HG03378 (cell line): ENCODE data around the gene MACROD2.
A peak's percentile ranks its signal among the peaks of the same experiment; 100 is the strongest.
"Not testable (repeated sequence)": the region's sequence is repeated elsewhere in the genome, so short reads cannot be mapped to it uniquely, and the experiment has no call there.

ENCODE experiments used
- ATAC-seq: cut with Tn5 transposase; IDR thresholded peaks from one replicate; pipeline ENCODE4 v1.9.1; 2021; ENCODE audit warnings: mild to moderate bottlenecking, moderate library complexity; ENCODE audit not compliant: unreplicated experiment

The MACROD2 gene

DNA sequence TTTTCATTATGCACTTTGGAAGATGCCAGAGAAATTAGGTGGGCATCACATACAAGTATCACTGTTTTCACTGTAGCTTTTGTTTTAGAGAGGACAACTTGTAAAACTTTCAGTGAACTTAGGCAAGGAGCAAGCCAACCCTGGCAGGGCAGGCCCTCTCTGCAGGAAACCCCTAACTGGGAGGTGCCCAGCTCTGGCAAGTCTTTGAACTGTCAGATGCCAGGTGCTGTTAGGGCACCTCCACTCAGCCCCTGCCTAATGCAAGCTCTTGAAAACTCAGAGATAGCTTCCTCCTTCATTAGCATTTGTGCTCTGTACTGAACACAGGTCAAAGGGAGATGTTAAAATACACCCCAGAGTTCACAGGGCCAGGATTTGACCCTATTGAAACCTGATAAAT lies 1116.3 kb downstream of the MACROD2 start:
- ATAC-seq, result no peak

DNA sequence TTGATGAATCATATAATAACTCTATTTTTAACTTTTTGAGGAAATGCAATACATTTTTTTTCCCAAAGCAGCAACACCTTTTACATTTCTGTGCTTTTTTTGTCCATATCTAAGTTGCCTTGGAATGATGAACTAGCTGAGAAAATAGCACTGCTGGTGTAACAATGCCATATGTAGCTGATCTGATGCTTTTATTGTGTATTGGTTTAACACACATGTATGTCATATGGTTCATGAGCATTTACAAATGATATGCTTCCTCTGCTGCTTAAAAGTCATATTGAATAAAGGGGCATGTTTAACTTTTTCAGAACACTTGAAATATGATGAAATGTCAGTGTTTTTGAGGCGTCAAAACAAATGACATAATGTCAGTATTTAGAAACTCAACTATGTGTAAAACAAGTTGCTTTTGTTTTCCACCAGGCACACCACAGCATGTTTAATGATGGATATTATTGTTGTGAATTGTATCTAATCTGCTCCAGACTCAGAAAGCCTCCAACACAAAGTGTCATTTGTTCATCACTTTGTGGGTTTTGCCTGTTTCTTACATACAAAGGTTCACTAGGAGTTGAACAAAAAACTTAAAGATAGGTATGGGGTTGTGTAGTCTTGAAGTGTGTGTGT lies 1117.9 kb downstream of the MACROD2 start:
- ATAC-seq, result no peak

DNA sequence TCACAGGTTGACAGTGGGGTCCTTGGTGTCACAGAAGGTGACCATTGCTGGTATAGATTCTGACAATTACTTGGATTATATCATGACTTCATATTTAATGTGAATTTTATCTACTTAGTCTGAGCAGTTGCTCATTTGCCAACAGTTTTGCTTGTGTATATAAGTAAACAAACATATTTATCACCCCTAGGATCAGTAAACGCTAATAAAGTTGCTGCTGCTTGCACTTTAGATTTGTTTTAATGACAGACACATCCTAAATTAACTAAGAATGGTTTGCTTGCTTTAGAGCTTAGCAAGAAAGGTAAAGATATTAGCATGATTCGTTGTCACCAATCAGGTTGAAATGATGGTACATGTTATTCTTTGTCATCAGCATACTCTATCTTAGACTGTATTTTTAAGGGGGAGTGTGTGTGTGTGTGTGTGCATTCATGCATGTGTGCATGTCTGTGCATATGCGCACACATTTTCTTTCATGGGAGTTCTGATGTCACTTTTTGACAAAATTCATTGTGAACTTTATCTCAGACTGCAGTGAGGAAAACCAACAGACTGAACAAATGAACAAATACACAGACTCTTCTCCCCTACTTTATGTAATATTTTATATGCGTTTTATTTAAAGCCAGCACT lies 1124.7 kb downstream of the MACROD2 start:
- ATAC-seq, result no peak

DNA sequence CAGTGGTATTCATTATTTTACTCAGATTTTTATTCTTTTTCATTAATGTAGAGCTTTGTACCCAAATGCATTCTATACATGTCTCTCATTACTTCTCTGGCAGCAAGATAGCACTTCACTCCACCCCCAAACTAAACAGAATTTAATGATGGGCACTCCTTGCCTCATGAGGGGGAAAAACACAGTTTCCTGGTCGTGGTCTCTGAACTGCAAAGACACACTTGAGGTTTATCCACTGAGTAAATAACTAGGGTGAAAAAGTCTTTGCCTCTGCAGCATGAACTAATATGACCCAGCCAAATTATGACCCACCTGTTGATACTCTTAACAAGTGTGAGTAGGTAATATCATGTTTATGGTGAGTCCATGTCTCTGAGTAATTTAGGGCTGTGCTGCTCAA lies 1127.3 kb downstream of the MACROD2 start:
- no peak for ATAC-seq

DNA sequence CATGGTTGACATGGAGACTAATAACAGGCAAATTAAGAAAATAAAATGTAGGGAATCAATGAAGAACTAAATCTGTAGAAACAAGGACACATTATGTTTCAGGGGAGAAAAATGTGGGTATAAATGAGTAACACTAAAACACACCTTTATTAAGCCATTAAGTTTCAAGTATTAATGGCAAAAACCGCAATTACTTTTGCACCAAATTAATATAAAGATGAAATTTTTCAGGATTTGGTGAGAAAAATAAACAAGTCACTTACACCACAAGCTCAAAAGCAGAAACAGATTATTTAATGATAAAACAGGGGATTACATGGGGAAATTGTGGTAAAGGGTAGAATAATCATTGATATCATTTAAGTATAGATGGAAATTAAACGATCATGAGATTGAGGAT lies 1135.9 kb downstream of the MACROD2 start:
- no peak for ATAC-seq

DNA sequence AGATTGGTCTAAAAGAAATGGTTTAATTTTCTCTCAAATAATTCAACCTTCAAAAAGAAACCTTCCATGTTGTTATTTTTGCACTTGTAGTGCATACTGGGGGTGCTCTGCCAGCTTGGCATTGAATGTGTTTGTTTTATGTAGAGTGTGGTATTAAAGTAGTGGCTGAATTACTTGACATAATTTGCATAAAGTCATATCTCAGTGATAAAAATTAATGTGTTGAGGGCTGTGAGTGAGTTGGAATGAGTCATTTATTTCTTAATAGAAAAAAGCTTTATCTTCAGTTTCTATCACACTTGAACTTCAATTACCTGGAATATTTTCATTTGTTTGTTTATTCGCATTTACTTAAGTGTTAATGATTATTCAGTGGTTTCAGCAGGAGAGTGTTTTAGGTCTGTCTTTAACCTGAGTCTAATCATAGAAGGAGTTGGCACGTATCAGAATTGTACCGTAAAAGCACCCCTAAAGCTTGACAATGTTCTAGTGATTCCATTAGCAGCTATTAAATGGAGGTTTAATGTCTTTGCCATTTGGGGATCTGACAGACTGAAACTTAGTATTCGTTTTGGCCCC lies 1143.3 kb downstream of the MACROD2 start:
- ATAC-seq, result no peak

DNA sequence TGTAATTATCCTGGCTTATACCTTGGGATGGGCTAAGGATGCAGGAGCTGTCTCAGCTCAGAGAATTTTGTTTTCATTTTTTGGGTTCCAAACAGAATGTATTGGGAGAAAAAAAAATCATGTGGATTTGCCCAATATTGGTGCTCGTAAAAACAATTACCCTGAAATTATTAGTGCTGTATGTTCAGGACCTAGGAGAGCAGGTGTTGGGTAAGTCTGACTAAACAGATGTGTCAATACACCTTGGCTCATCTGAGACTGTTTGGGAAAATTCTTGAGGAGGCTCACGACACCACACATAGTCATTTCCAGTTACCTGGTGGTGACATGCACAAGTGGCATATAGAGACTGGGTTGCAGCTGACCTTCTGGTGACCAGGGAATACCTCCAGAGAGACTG lies 1144.2 kb downstream of the MACROD2 start:
- ATAC-seq, result no peak

DNA sequence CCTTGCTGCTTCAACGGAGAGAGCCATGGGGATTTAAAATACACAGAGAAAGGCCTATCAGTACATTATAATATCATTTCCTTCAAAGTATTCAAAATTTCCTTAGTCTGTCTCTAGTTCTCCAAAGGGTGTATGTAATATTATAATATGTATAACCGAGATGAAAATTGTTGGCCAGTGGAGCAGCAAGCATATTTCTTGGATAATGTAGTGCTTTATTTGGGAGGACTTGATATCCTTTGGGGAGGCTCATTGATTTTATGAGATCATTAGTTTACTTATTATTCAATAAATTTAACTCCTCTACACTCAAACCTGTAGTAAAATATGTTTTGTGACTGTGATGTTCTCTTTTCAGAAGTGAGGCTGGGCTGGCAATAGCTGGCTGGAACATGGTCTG lies 1145.0 kb downstream of the MACROD2 start:
- ATAC-seq, result no peak

DNA sequence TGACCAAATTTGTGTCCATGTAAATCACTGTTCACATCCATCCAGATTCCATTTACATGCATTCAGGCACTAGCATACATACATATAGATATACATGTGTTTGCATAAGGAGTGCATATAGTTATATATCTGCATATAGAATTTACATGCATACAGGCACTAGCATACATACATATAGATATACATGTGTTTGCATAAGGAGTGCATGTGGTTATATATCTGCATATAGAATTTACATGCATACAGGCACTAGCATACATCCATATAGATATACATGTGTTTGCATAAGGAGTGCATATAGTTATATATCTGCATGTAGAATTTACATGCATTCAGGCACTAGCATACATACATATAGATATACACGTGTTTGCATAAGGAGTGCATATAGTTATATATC lies 1145.6 kb downstream of the MACROD2 start:
- not testable (repeated sequence) for ATAC-seq

DNA sequence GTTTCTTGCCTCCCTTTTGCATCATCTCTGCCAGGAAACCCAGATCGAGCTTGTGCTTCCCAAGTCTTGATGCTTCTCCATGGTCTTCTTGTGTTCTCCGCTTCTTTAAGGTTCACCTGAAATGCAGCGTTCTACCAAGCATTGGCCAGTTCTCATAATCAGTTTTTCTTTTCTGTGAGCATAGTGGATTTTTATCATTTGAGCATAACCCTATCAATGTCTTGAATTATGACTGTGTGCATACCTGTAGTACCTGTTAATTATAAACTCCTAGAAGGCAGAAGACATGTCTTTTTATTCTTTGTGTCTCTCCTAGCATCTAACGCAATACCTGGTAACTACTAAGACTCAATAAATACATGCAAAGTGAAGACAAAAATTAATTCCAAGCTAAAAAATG lies 1146.5 kb downstream of the MACROD2 start:
- no peak for ATAC-seq

DNA sequence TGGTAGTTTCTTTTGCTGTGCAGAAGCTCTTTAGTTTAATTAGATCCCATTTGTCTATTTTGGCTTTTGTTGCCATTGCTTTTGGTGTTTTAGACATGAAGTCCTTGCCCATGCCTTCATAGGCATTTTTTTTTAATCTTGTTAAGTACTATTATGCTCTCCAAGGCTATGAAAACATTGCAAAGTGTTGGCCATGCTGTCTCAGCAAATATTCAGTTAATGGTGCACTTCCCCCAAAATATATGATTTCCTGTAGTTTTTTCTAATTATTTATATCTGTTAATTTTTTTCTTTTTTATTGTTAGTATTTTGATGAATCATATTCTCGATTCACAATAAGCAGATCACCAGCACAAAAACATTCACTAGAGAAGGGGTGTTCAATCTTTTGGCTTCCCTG lies 1148.2 kb downstream of the MACROD2 start:
- no peak for ATAC-seq

DNA sequence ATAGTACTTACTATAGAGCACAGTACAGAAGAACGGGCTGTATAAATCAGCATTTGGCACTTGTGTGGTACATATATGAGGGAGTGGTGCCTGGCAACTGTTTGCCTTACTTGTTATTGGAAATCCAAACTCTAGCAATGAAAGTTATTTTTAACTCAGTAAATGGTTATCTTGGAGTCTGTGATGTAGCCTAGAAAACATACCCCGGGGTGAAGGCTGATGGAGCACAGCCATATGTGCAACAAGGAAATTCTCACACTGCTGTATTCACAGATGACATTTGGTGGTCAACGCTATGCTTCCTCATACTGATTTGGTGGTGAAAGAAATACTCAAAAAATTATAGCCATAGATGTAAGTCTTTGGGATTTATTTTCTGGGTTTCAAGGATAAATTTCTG lies 1149.6 kb downstream of the MACROD2 start:
- ATAC-seq, result no peak

DNA sequence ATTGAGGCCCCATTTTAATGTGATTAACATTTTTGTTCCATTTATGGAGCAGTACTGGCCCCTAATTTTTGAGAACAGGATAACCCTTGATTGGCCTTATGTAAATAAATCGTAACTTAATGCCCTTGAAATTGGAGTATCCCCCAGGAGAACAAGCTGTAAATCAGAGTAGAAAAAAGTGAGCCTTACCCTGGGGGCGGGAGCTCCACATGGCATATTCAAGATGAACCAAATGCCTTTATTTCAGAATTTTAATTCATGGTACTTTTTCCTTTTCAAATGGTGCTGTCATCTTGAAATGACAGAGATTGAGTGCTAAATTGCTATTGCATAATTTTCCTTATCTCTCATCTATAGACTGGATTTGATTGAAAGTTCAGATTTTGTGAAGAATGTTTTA lies 1151.6 kb downstream of the MACROD2 start:
- no peak for ATAC-seq

DNA sequence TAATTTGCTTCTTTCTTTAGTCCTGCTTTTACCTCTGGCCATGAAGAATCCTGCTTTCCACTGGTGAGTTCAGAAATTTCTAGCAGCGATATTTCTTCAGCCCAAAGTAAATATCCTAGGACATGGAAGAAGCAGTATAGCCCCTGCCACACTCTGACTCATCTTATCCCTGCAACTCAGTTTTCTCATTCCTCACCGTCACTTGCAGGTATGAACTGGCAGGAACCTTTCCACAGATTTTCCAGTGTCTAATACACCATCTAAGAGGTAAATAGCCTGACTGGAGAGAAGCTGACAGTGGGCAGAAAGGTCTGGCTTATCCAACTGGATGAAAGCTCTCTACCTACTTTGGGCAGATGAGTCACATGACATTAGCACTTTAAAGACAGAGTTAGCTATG lies 1158.8 kb downstream of the MACROD2 start:
- no peak for ATAC-seq

DNA sequence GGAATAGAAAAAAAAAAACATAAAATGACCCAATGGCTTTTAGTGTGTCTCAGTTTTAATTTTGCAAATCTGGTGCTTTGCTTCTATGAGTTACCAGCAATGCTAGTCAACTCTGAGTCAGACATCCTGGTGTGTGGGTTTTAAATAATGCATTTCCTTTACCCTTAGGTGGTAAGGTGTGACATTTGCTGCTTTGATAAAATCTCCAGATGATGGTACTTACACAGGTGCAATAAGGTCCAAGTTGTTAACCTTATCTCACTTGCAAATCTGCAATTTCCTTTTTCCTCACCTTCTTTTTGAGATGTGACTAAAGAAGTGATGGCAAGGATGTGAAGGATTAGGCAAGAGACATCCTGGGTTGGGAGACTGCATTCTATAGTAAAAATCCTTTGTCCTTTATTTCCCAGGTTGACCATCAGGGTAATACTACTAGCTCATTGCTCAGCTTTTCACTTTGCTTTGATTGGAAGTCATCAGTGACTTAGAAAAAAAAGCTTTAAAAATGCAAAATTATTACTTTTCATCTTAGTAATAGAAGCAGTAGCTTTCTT lies 1160.6 kb downstream of the MACROD2 start:
- no peak for ATAC-seq

DNA sequence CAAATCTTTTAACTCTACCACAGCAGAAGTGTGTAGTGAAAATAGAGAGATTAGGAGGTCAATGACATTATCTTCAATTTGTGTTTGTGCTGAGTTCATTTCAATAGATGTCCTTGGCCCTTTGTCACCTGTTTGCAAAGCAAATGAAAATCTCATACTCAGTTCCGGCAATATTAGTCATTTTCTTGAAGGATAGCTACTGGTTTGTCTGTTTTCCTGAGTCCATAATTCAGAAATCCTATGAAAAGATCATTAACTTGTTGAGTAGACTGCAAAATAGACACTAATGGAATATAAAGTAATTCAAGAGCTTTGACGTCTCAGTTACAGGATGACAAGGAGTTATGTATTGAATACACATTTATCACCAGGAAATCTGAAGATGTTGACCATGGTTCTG lies 1163.2 kb downstream of the MACROD2 start:
- no peak for ATAC-seq

DNA sequence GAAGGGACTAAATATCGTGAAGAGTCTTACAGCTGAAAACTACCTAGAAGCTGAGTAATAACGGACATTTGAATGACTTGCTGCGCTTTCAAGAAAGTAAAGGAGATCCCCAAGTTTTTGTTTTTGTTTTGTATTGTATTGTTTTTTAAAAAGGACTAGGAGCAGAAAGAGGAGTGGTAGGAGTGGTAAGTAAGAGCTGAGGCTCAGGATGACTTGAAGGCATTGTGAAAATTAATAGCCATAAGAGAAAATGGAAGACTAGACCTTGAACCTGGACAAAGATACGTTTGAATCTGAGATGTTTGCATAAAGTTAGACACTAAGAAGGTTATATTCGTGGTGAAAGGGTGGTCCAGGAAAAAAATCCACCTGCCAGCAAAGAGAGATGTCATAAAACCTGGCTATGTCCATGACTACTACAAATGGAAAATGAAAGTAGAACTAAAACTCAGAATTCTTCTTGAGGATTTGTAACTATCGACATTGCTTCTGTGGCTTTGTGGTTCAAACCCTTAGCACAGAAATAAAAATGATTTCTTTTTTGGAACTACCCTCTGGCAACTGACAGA lies 1166.8 kb downstream of the MACROD2 start:
- ATAC-seq, result peak; percentile 61

DNA sequence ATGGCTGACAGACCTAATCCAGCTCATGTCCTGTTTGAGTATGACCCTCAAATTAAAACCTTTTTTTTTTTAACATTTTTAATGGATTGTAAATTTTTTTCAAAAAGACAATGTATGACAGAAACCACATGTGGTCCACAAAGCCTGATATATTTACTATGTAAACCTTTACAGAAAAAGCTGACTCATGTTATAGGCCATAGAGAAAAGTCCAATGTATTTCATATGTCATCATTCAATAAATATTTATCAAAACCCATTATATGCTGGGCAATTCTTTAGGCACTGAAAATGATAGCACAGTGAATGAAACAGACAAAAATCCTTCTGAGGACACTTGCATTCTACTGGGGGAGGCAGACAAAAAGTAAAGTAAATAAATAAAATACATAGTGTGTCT lies 1168.3 kb downstream of the MACROD2 start:
- ATAC-seq, result no peak

DNA sequence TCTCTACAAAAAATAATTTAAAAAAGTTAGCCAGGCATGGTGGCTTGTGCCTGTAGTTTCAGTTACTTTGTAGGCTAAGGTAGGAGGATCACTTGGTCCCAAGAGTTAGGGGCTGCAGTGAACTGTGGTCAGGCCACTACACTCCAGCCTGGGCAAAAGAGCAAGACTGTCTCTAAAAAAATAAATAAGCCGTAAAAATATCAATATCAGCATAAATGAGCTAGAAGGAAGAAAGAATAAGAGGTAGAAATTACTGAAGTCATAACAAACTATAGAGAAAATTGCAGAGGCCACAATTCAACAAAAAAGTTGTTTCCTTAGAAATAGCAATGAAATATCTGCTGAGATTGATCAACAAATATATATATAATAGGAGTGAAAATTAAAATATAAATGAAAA lies 1169.4 kb downstream of the MACROD2 start:
- ATAC-seq, result no peak

DNA sequence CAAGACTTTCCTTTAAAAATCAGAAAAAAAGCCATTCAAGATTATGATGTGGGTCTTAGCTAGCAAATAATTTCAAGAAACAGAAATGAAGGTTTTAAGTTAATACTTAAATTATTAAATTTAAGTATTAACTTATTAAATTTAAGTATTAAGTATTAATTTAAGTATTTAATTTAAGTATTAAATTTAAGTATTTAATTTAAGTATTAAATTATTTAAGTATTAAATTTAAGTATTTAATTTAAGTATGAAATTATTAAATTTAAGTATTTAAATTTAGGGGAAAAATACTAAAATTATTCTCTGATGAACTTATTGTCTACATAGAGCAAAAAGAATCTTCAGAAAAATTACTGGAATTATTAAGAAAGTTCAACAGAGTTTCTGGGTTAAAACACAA lies 1171.4 kb downstream of the MACROD2 start:
- no peak for ATAC-seq

DNA sequence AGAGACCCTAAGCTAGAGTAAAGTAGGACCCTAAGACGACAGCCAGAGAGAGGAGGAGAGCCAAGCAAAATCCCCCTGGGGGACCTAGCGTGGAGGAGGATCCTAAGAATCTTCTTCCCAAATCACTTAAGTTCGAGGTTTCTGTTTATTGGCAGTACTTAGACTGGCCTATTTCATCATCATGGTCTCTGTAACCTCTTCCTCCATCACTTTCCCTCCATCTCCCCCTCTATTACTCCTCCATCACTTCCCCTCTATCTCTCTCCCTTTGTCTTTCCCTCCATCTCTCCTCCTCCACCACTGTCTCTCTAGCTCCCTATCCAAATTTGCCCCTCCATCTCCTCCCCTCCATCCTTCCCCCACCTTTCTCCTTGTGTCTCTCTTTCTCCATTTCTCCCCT lies 1175.7 kb downstream of the MACROD2 start:
- ATAC-seq, result no peak

DNA sequence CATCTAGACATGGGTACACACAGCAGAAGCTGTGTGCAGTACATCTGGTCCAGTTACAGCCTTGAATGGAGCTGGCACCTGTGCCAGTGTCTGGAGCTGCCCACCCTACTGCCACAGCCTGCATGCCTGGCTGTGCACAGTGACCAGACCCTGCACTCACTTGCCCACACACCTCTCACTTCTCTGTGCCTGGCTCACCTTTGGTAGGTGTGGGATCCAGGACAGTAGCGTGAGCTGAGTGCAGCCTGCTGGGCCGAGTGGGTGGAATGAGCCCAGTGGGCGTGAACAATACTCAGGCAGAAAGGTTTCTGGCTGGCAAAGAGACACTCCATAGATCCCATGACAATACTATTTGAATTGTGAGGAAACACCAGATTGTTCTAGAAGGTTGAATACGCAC lies 1181.6 kb downstream of the MACROD2 start:
- ATAC-seq, result no peak
